HG03064 (cell line): Measurements from ENCODE around the gene GATA5.

Experiments
- ATAC-seq: cut with Tn5 transposase; IDR thresholded peaks from one replicate; pipeline ENCODE4 v1.9.1; 2021; ENCODE audit warnings: low read depth; ENCODE audit not compliant: unreplicated experiment

GATA5 gene

DNA sequence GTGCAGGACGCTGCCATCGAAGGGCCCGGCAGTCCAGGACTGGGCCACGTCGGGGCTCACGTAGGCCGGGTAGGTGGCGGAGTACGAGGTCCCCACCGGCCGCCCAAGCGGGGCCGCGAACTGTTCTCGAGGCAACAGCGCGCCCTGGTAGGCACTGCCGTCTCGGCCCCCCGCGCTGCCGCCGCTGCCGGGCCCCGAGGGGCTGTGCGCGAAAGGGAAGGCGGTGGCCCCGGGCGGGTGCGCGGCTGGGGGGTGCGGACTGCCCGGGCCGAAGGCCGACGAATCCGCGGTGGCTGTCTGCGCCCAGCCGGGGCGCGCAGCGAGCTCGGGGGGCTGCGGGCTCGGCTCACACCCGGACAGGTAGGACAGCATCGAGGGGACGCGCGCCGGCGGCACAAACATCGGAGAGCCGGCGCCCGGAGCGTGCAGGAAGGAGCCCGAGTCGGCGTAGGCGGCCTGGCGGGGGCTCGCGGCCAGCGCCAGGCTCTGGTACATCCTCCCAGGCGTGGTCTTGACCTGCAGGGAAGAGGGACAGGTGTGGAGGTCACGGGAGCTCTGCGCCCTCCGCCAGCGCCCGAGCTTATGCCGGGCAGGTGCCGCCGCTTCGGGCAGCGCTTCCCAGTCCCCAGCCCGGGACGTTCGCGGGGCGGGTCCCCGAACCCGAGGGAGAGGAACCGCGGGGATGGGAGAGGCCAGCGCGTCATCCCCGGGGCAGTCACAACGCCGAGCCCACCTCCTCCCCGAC lies 596 bp downstream of the GATA5 start:
- no peak for ATAC-seq

- no peak for ATAC-seq
These were observed 1.2 kb downstream of the GATA5 start for GRCh38 chr20:62474604-62475026.

DNA sequence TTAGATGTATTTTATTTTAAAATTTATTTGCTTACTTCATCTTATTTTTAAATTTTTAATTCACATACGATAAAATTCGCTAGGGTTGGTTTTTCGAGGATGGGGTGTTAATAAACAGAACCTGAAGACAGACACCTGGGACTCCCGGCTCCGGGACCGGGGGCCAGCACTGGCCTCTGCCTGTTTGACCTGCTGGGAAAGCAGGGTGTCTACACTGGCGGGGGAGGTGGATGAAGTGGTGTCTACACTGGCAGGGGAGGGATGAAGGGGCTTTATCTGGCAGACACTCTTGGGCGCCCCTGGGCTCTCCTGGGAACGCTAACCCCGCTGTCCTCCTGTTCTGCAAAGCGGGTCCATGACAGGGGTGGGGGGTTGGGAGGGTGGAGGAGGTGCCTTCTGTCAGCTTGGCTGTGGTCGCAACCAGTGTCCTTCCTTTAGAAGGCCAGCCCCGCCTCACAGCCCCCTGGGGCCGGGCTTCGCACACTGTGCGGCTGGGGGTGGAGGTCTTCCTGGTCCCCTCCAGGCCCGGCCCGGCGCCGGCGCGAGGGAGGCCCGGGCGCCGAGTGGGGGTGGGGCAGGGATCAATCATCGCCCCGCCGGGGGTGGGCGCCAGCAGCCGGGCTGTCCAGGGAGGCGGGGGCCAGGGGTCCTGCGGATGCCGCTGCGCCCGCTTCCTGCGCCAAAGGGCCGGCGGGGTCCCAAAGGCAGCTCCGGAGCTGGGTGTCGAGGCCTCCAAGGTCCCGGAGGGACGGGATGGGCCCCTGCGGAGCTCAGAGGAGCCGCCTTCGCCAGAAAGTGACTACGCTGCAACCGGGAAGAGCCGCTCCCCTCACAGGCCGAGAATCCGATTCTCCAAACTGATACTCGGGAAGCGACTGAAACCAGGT lies 1.8 kb downstream of the GATA5 start:
- no peak for ATAC-seq

DNA sequence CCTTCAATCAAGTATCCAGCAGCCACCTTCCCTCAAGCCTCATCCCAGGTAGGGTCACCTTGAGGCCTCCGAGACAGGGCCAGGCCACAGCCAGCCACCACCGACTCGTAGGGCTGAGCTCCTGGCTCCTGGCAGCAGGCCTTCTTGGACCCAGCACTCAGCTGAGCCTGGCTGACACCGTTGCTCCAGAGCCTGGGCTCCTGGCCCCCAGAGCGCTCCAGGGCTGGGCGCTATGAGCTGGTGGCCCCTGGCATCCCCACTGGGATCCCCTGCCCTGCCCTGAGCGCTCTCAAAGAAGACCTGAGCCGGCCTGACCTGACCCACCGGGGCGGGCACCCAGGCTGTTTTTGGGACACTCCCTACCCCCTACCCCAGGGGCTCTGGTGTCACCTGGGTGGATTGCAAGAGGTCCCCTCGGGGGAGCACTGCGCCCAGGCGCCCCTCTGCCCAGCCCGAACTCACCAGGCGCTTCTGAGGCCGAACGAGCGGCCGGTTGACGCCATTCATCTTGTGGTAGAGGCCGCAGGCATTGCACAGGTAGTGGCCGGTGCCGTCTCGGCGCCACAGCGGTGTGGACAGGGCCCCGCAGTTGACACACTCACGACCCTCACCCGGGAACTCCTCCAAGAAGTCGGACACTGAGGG lies 2.7 kb downstream of the GATA5 start:
- ATAC-seq = no peak

- ATAC-seq = no peak
These were observed 3.5 kb downstream of the GATA5 start for GRCh38 chr20:62472138-62472940.

DNA sequence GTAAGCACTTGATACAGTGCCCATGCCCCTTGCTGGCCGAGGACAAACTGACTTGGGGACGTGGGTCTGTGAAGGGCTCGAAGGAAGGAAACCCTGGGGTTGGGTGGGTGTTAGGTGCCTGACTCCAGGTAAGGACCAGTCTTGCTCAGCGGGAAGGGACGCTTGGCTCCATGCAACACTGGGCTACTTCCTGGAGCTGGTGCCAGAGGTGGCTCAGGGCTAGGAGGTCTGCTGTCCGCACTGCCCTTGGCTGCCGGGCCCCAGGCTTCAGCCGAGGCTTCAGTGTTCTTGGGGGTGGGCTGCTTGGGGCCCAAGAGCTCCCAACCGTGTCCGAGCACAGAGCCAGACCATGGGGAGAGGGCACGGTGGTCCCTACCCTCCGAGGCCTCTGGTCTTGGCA lies 5.3 kb downstream of the GATA5 start:
- ATAC-seq = no peak

GRCh38 chr20:62470001-62470400 lies 5.8 kb downstream of the GATA5 start:
- ATAC-seq = no peak

DNA sequence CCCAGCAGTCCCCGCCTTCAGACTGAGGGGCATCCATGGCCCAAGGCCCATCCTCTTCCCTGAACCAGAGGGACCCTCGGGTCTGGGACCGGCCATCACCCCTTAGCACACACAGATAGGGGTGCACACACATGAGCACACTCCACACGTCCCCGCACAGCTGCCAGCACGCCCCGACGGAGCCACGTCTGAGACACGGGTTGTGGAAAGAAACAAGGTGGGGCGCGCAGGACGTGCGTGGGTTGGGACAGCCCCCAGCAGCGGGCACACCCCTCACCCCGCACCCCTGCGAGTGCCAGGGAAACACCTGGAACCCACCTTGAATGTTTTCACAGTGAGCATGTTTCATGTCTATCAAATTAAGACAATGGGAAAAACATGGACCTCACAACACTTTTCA lies 6.4 kb downstream of the GATA5 start:
- ATAC-seq = no peak

DNA sequence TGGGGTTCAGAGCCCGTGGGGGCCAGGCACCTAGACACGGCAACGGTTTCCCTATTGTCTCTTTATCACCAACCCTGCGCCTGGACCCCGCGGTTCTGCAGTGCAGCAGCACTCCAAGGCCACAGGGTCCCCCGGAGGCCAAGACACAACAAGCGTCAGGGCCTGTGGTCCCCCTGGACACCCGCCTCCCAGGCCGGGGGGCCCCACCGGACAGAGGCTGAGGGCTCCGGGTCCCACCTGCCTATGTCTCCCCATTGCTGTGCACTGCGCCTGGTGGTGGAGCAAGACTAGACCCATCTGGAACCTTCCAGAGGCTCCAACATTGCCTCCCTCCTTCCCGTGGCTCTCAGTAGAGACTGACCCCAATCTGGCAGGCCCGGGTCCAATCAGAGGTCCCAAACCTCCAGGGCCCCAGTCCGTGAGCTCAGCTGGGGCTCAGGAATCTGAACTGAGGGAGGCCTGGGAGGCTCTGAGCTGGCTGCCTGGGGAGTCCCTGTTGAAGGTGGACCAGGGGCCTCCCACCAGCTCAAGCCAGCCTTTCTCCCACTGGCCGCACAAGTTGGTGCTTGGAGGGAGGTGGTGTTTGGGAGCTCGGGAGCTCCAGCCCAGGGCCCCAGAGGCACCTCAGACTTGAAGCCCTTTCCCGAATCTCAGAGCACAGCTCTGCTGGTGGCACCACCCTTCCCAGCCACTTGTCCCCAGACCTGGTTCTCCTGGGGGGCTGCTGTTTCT lies 8.8 kb downstream of the GATA5 start:
- no peak for ATAC-seq

GRCh38 chr20:62466072-62466760 lies 9.6 kb downstream of the GATA5 start:
- ATAC-seq = no peak

DNA sequence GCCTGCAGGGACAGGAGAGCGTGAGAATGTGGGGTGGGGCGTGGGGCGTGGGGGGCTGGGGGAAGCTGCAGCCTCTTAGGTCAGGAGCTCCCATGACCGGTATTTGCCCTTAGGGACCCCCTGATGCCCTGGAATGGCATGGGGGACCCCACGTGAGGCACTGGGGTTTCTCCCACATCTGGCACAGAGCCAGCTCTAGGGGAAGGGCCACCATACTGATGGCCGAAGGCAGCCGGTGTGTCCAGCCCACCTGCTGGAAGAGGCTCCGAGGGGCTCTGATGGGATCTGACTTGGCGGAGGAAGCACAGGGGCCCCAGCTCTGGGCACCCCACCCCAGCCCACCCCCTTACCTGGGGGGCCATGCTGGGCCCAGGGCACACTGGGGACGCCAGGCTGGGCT lies 10.8 kb downstream of the GATA5 start:
- ATAC-seq = no peak

- no peak for ATAC-seq
These were observed 11.4 kb downstream of the GATA5 start for GRCh38 chr20:62464425-62464770.

DNA sequence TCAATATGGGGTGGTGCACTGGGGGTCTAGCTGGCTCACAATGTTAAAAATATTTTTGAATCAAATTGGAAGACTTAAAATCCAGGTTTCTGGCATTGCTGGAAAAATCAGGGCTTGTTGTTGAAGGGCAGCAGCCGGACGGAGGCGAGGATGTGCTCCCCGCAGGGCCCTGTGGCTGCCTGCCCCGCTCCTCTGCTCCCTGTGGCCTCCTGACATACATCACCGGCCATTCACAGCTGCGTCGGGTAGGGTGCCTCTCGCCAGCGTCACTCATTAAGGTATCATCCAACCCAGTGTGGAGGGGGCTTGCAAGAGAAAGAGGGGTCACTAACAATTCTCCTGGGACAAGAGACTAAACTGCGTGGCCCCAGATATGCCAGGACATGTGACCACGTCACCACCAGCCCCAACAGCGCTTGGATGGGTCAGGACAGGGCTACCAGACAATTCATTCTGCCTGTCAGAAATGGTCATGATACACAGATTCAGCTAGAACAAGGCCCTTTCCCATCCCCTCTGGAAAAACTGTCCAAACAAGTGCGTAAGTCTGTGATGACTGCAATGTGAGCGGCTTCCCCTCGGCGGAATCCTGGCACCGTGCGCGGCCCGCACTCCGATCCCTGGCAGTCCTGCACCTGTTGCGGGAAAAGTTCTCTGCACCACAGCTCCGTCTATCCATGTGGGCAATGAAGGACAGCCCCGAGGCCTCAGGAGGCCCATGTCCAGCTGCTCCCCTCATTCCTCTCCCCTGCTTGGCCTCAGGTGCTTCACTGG lies 12.0 kb downstream of the GATA5 start:
- no peak for ATAC-seq

DNA sequence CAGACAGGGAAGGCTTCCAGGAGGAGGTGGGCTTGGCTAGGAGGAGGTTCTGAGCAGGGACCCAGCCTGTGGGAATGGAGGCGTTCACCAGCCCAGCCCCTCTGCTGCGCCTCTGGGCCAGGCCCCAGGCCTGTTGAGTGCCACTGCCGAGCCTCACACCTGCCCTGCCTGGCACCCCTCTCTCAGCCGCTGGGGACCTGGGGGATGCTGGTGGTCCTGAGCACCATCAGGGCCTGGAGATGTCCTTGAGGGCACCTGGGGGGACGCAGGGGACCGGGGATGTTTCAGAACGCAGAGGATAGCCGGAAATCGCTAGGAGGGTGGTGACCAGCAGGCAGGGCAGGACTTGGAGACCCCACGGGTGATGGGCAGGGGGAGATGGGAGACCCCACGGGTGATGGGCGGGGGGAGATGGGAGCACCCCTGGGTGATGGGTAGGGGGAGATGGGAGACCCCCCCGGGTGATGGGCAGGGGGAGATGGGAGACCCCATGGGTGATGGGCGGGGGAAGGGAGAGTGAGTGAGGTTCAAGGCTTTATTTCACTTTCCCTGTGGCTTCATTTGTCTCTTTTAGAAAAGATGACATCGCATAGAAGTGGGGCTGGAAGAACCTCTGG lies 12.7 kb downstream of the GATA5 start:
- ATAC-seq = no peak

DNA sequence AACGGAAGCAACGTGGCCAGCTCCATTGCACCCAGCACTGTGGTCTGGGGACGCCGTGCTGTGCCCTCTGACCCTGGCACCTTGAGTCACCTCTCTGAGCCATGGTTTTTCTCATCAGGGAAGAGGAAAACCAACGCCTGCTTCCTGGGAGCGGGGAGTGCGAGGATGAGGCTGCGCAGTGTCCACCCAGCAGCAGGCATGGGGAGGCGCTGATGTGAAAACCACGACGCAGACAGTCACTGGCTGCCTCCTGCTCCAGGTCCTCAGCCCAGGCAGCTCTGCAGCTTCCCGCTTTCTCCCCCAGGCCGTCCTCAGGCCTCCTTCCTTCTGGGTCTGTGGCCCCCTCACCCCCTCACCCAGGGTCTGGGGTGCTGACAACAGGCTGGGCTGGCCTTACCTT lies 14.0 kb downstream of the GATA5 start:
- ATAC-seq = no peak

- no peak for ATAC-seq
These were observed 14.6 kb downstream of the GATA5 start for GRCh38 chr20:62461157-62461556.

- ATAC-seq = no peak
These were observed 15.1 kb downstream of the GATA5 start for GRCh38 chr20:62460678-62461077.

DNA sequence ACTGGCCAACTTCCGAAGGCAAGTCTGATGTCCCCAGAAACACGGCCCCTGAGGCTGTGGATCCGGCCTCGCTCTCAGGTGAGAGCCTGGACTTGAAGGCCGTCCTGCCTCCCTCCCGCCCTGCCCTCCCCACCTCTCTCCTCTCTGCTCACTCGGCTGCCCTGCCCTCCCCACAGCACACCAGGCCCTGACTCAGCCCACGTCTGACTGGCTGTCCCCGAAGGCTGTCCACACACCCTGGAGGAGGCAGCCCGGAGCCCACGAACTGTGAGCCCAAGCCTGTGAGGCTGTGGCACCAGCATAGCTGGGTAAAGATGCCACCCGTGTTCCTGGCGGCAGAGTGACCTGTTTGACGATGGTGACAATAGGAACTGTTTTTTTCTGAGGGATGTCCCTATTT lies 16.3 kb downstream of the GATA5 start:
- ATAC-seq = no peak
